ENCODE results near the gene ACTR2. TPM values are rescaled to one million over a fixed set of nuclear protein-coding genes. Genes with fewer than 3 reads are reported as not detected.
"Not testable (repeated sequence)": the region's sequence is repeated elsewhere in the genome, so short reads cannot be mapped to it uniquely, and the experiment has no call there.

Gene ACTR2
- 100 to 1,000 TPM in 1 of 2 donors, 10 to 100 TPM in 1; 62.3 to 174 TPM for total RNA-seq
- 100 to 1,000 TPM; 134 to 189 TPM for polyA plus RNA-seq (ENCODE audit: insufficient read length in 2 of 2)
- long read RNA-seq, donor 1, transcript ACTR2-201 (9 exons, 3,861 nt) = major isoform, 45 of 61 reads
- long read RNA-seq, donor 1, partial matches to known transcripts = 16 of 61 reads
- long read RNA-seq, donor 1, other reads (novel, unspliced or antisense) = 0 of 61 reads
- long read RNA-seq, donor 2, transcript ACTR2-201 (9 exons, 3,861 nt) = major isoform, 20 of 21 reads
- long read RNA-seq, donor 2, partial matches to known transcripts = 0 of 21 reads
- long read RNA-seq, donor 2, other reads (novel, unspliced or antisense) = 0 of 21 reads
- long read RNA-seq, donor 3, transcript ACTR2-201 (9 exons, 3,861 nt) = major isoform, 38 of 55 reads
- long read RNA-seq, donor 3, partial matches to known transcripts = 17 of 55 reads
- long read RNA-seq, donor 3, other reads (novel, unspliced or antisense) = 0 of 55 reads
- long read RNA-seq, donor 4, transcript ACTR2-201 (9 exons, 3,861 nt) = major isoform, 21 of 47 reads
- long read RNA-seq, donor 4, partial matches to known transcripts = 26 of 47 reads
- long read RNA-seq, donor 4, other reads (novel, unspliced or antisense) = 0 of 47 reads

GRCh38 chr2:65227456-65228262, at the start of gene ACTR2:
Gene ACTR2, plus strand, starts transcription at chr2:65227831. Its CDS starts 79 bp downstream, at chr2:65227910.
- DNase-seq (ENCODE audit: low read depth in 4 of 6, low spot score in 6 of 6) = peak; percentile 82 to 99 (median 90)
- WGBS (ENCODE audit: insufficient coverage) = under 1% methylated on average over 82 of the region's 82 CpGs
- Histone ChIP-seq H3K36me3 (ENCODE audit: control insufficient read depth, insufficient read depth, low read length) (peaks cover 3% of the 10 kb centered on the region), H3K4me1 (ENCODE audit: control insufficient read depth, insufficient read depth, low read length) (peaks cover 10% of the 10 kb centered on the region), H3K9me3 (ENCODE audit: control insufficient read depth, insufficient read depth, low read length) (no peaks in the 10 kb centered on the region), H3K27me3 (ENCODE audit: control insufficient read depth, insufficient read depth, low read length) (no peaks in the 10 kb centered on the region), H3K4me3 (ENCODE audit: low read depth, low read length) (peak within 1 kb of the TSS; percentile 96), H3K27ac (ENCODE audit: low read depth, low read length) (peak within 1 kb of the TSS; percentile 88)

GRCh38 chr2:65182570-65182969, 45.1 kb upstream of the ACTR2 start:
- peaks cover 3% of the 10 kb centered on the region for H3K4me1 ChIP-seq (ENCODE audit: control insufficient read depth, insufficient read depth, low read length)
- no peak overlapping the region for H3K27ac ChIP-seq (ENCODE audit: low read depth, low read length)
- no peak for DNase-seq (ENCODE audit: low read depth in 4 of 6, low spot score in 6 of 6)
- no peaks in the 10 kb centered on the region for H3K9me3 ChIP-seq (ENCODE audit: control insufficient read depth, insufficient read depth, low read length)
- no peak overlapping the region for H3K4me3 ChIP-seq (ENCODE audit: low read depth, low read length)
- H3K27me3 ChIP-seq (ENCODE audit: control insufficient read depth, insufficient read depth, low read length) = no peaks in the 10 kb centered on the region
- no peaks in the 10 kb centered on the region for H3K36me3 ChIP-seq (ENCODE audit: control insufficient read depth, insufficient read depth, low read length)
- 85% methylated on average over 5 of the region's 5 CpGs for WGBS (ENCODE audit: insufficient coverage)

DNA sequence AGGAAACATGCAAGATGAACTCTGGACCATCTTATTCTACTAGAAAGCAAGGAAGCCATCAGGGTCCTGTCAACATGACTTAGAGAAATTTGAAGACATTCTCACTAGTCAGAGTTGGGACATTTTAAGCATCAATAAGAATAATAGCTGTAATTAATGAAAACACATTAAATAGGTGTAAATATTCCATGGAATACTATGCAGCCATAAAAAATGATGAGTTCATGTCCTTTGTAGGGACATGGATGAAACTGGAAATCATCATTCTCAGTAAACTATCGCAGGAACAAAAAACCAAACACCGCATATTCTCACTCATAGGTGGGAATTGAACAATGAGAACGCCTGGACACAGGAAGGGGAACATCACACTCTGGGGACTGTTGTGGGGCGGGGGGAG, 44.2 kb upstream of the ACTR2 start:
- H3K27me3 ChIP-seq (ENCODE audit: control insufficient read depth, insufficient read depth, low read length); H3K36me3 ChIP-seq (ENCODE audit: control insufficient read depth, insufficient read depth, low read length); H3K4me3 ChIP-seq (ENCODE audit: low read depth, low read length); DNase-seq (ENCODE audit: low read depth in 4 of 6, low spot score in 6 of 6); H3K4me1 ChIP-seq (ENCODE audit: control insufficient read depth, insufficient read depth, low read length); H3K27ac ChIP-seq (ENCODE audit: low read depth, low read length); H3K9me3 ChIP-seq (ENCODE audit: control insufficient read depth, insufficient read depth, low read length): not testable (repeated sequence)
- WGBS (ENCODE audit: insufficient coverage) = no CpG with 5 or more reads among the region's 4 CpGs

- Histone ChIP-seq H3K36me3 (ENCODE audit: control insufficient read depth, insufficient read depth, low read length) (no peaks in the 10 kb centered on the region), H3K27me3 (ENCODE audit: control insufficient read depth, insufficient read depth, low read length) (no peaks in the 10 kb centered on the region), H3K4me3 (ENCODE audit: low read depth, low read length) (no peak overlapping the region), H3K9me3 (ENCODE audit: control insufficient read depth, insufficient read depth, low read length) (no peaks in the 10 kb centered on the region), H3K4me1 (ENCODE audit: control insufficient read depth, insufficient read depth, low read length) (peaks cover 3% of the 10 kb centered on the region), H3K27ac (ENCODE audit: low read depth, low read length) (no peak overlapping the region)
- no peak for DNase-seq (ENCODE audit: low read depth in 4 of 6, low spot score in 6 of 6)
- WGBS (ENCODE audit: insufficient coverage) = 100% methylated on average over 2 of the region's 3 CpGs
Measured at GRCh38 chr2:65185012-65185411, 42.6 kb upstream of the ACTR2 start.

DNA sequence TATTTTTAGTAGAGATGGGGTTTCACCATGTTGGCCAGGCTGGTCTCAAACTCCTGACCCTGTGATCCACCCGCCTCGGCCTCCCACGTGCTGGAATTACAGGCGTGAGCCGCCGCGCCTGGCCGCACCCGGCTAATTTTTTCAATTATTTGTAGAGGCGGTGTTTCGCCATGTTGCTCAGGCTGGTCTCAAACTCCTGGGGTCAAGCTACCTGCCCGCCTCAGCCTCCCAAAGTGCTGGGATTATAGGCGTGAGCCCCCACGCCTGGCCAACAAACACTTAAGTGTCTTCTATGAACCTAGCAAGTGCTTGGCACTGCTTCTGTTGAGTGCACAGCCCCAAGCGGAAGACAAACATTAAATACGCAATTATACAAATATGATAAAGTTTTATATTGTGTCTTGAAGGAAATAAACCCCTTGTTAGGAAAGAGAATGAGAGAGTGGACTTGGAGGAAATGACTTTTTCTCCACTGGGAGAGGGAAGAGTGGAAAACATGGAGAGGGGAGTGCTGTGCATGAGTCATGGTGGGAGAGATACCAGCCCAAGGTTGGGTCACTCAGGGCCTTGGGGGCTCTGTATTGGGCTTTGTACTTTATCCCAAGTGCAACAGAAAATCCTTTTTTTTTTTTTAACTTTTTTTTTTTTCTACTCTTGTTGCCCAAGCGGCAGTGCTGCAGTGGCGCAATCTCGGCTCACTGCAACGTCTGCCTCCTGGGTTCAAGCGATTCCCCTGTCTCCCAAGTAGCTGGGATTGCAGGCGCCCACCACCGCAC, 41.4 kb upstream of the ACTR2 start:
- Histone ChIP-seq H3K27ac (ENCODE audit: low read depth, low read length) (no peak overlapping the region), H3K4me3 (ENCODE audit: low read depth, low read length) (no peak overlapping the region), H3K4me1 (ENCODE audit: control insufficient read depth, insufficient read depth, low read length) (peaks cover 3% of the 10 kb centered on the region), H3K36me3 (ENCODE audit: control insufficient read depth, insufficient read depth, low read length) (no peaks in the 10 kb centered on the region), H3K27me3 (ENCODE audit: control insufficient read depth, insufficient read depth, low read length) (no peaks in the 10 kb centered on the region), H3K9me3 (ENCODE audit: control insufficient read depth, insufficient read depth, low read length) (no peaks in the 10 kb centered on the region)
- 93% methylated on average over 21 of the region's 23 CpGs for WGBS (ENCODE audit: insufficient coverage)
- no peak for DNase-seq (ENCODE audit: low read depth in 4 of 6, low spot score in 6 of 6)

- WGBS (ENCODE audit: insufficient coverage) = 66% methylated on average over 14 of the region's 19 CpGs
- no peaks in the 10 kb centered on the region for H3K27me3 ChIP-seq (ENCODE audit: control insufficient read depth, insufficient read depth, low read length)
- H3K36me3 ChIP-seq (ENCODE audit: control insufficient read depth, insufficient read depth, low read length) = no peaks in the 10 kb centered on the region
- no peak overlapping the region for H3K4me3 ChIP-seq (ENCODE audit: low read depth, low read length)
- H3K9me3 ChIP-seq (ENCODE audit: control insufficient read depth, insufficient read depth, low read length) = no peaks in the 10 kb centered on the region
- H3K4me1 ChIP-seq (ENCODE audit: control insufficient read depth, insufficient read depth, low read length) = peaks cover 3% of the 10 kb centered on the region
- no peak overlapping the region for H3K27ac ChIP-seq (ENCODE audit: low read depth, low read length)
- peak; percentile 58 to 93 (median 74) for DNase-seq (ENCODE audit: low read depth in 4 of 6, low spot score in 6 of 6)
Measured at GRCh38 chr2:65186872-65187851, 40.5 kb upstream of the ACTR2 start.

GRCh38 chr2:65193446-65193845, 34.2 kb upstream of the ACTR2 start:
- H3K27me3 ChIP-seq (ENCODE audit: control insufficient read depth, insufficient read depth, low read length) = no peaks in the 10 kb centered on the region
- H3K4me1 ChIP-seq (ENCODE audit: control insufficient read depth, insufficient read depth, low read length) = no peaks in the 10 kb centered on the region
- no peak overlapping the region for H3K4me3 ChIP-seq (ENCODE audit: low read depth, low read length)
- H3K9me3 ChIP-seq (ENCODE audit: control insufficient read depth, insufficient read depth, low read length) = no peaks in the 10 kb centered on the region
- H3K27ac ChIP-seq (ENCODE audit: low read depth, low read length) = no peak overlapping the region
- H3K36me3 ChIP-seq (ENCODE audit: control insufficient read depth, insufficient read depth, low read length) = no peaks in the 10 kb centered on the region
- WGBS (ENCODE audit: insufficient coverage) = 100% methylated on average over 2 of the region's 8 CpGs
- no peak for DNase-seq (ENCODE audit: low read depth in 4 of 6, low spot score in 6 of 6)

DNA sequence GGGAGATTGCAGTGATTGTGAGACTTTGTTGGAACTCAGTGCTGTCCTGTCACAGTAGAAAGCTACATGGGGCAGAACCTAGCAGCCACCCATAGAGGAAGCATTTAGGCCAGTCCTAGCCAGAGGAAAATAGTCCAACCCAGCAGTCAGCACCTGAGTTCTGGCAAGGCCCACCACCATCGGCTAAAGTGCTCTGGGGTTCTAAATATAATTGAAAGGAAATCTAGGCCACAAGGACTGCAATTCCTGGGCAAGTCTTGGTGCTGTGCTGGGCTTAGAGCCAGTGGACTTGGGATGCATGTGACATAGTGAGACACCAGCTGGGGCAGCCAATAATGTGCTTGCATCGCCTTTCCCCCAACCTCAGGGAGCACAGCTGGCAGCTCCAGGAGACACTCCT, 28.9 kb upstream of the ACTR2 start:
- Histone ChIP-seq H3K27ac (ENCODE audit: low read depth, low read length) (no peak overlapping the region), H3K36me3 (ENCODE audit: control insufficient read depth, insufficient read depth, low read length) (no peaks in the 10 kb centered on the region), H3K9me3 (ENCODE audit: control insufficient read depth, insufficient read depth, low read length) (no peaks in the 10 kb centered on the region), H3K4me3 (ENCODE audit: low read depth, low read length) (no peak overlapping the region), H3K4me1 (ENCODE audit: control insufficient read depth, insufficient read depth, low read length) (peaks cover 6% of the 10 kb centered on the region), H3K27me3 (ENCODE audit: control insufficient read depth, insufficient read depth, low read length) (no peaks in the 10 kb centered on the region)
- DNase-seq (ENCODE audit: low read depth in 4 of 6, low spot score in 6 of 6) = peak in 2 of 6 donors; percentile 6 to 43
- 60% methylated on average over 1 of the region's 2 CpGs for WGBS (ENCODE audit: insufficient coverage)

All from spinal cord (tissue), 10 donors.